ENCODE data around the gene CLEC18B. TPM values are rescaled to one million over a fixed set of nuclear protein-coding genes. Genes with fewer than 3 reads are reported as not detected.
"Not testable (repeated sequence)": the region's sequence is repeated elsewhere in the genome, so short reads cannot be mapped to it uniquely, and the experiment has no call there.

CLEC18B gene
- polyA plus RNA-seq, 1 donor (not counting 4 experiments of a cell fraction or from before 2014, with no cell fraction given): 0.46 TPM

- no peaks in the 10 kb centered on the region for H3K36me3 ChIP-seq (ENCODE audit: control insufficient read depth in 2 of 2, extremely low read depth in 1 of 2, insufficient read depth in 2 of 2, low read length in 2 of 2)
- no peak overlapping the region for H2AFZ ChIP-seq (ENCODE audit: control insufficient read depth, low read length)
- H3K4me1 ChIP-seq (ENCODE audit: control insufficient read depth, extremely low read depth, insufficient read depth, low read length): no peaks in the 10 kb centered on the region
- FAIRE-seq (no peak), DNase-seq (ENCODE audit: low read depth, low spot score) (no peak)
- dilution Hi-C loops (cut with MboI; ENCODE audit: extremely low pct_ligation_motif_present, low sequenced_read_pairs): no loop called here
- no peak overlapping the region for H3K4me2 ChIP-seq (ENCODE audit: control insufficient read depth, extremely low read depth, insufficient read depth, low read depth, low read length)
- no peak overlapping the region for H3K27ac ChIP-seq (ENCODE audit: control insufficient read depth, insufficient read depth, low read length)
- H3K9ac ChIP-seq (ENCODE audit: control insufficient read depth, extremely low read depth, insufficient read depth, low read length): no peak overlapping the region
- H3K27me3 ChIP-seq (ENCODE audit: control insufficient read depth, extremely low read depth, insufficient read depth, low read length): no peaks in the 10 kb centered on the region
- H3K79me2 ChIP-seq (ENCODE audit: control insufficient read depth, insufficient read depth, low read length): no peaks in the 10 kb centered on the region
- H3K9me3 ChIP-seq (ENCODE audit: control insufficient read depth, low read depth, low read length): no peaks in the 10 kb centered on the region
- H4K20me1 ChIP-seq (ENCODE audit: control insufficient read depth, extremely low read depth, insufficient read depth, low read length): no peaks in the 10 kb centered on the region
- no peak for TF ChIP-seq EZH2 (IDR thresholded peaks at IDR 0.05; ENCODE audit: low read length)
- TF ChIP-seq CTCF (optimal IDR thresholded peaks at IDR 0.05 in 1 of 3, IDR thresholded peaks at IDR 0.05 in 1 of 3, conservative IDR thresholded peaks at IDR 0.05 in 1 of 3; ENCODE audit: extremely low read depth in 1 of 3, insufficient read depth in 2 of 3, low read length in 3 of 3): no peak
- no peaks in the 10 kb centered on the region for H3K9me1 ChIP-seq (ENCODE audit: control insufficient read depth, extremely low read depth, insufficient read depth, low read length)
- no peak overlapping the region for H3K4me3 ChIP-seq (ENCODE audit: control insufficient read depth in 2 of 3, extremely low read depth in 1 of 3, insufficient read depth in 2 of 3, low read depth in 1 of 3, low read length in 3 of 3)
Observed at GRCh38 chr16:74372953-74373846, 48.1 kb downstream of the CLEC18B start.

- H3K4me1 ChIP-seq (ENCODE audit: control insufficient read depth, extremely low read depth, insufficient read depth, low read length): peaks cover under 1% of the 10 kb centered on the region
- no peaks in the 10 kb centered on the region for H3K27me3 ChIP-seq (ENCODE audit: control insufficient read depth, extremely low read depth, insufficient read depth, low read length)
- H3K9ac ChIP-seq (ENCODE audit: control insufficient read depth, extremely low read depth, insufficient read depth, low read length): no peak overlapping the region
- no peak overlapping the region for H3K27ac ChIP-seq (ENCODE audit: control insufficient read depth, insufficient read depth, low read length)
- H3K9me3 ChIP-seq (ENCODE audit: control insufficient read depth, low read depth, low read length): no peaks in the 10 kb centered on the region
- H3K79me2 ChIP-seq (ENCODE audit: control insufficient read depth, insufficient read depth, low read length): peaks cover 4% of the 10 kb centered on the region
- H2AFZ ChIP-seq (ENCODE audit: control insufficient read depth, low read length): no peak overlapping the region
- H3K4me3 ChIP-seq (ENCODE audit: control insufficient read depth in 2 of 3, extremely low read depth in 1 of 3, insufficient read depth in 2 of 3, low read depth in 1 of 3, low read length in 3 of 3): no peak overlapping the region
- no peaks in the 10 kb centered on the region for H3K36me3 ChIP-seq (ENCODE audit: control insufficient read depth in 2 of 2, extremely low read depth in 1 of 2, insufficient read depth in 2 of 2, low read length in 2 of 2)
- TF ChIP-seq EZH2 (IDR thresholded peaks at IDR 0.05; ENCODE audit: low read length): no peak
- no peak for TF ChIP-seq CTCF (optimal IDR thresholded peaks at IDR 0.05 in 1 of 3, IDR thresholded peaks at IDR 0.05 in 1 of 3, conservative IDR thresholded peaks at IDR 0.05 in 1 of 3; ENCODE audit: extremely low read depth in 1 of 3, insufficient read depth in 2 of 3, low read length in 3 of 3)
- DNase-seq (ENCODE audit: low read depth, low spot score) (no peak), FAIRE-seq (no peak)
- H3K9me1 ChIP-seq (ENCODE audit: control insufficient read depth, extremely low read depth, insufficient read depth, low read length): no peaks in the 10 kb centered on the region
- no peak overlapping the region for H3K4me2 ChIP-seq (ENCODE audit: control insufficient read depth, extremely low read depth, insufficient read depth, low read depth, low read length)
- dilution Hi-C loops (cut with MboI; ENCODE audit: extremely low pct_ligation_motif_present, low sequenced_read_pairs): no loop called here
- no peaks in the 10 kb centered on the region for H4K20me1 ChIP-seq (ENCODE audit: control insufficient read depth, extremely low read depth, insufficient read depth, low read length)
Observed at GRCh38 chr16:74372369-74372768, 48.9 kb downstream of the CLEC18B start.

GRCh38 chr16:74370338-74371135, 50.7 kb downstream of the CLEC18B start:
- FAIRE-seq; H3K4me3 ChIP-seq (ENCODE audit: control insufficient read depth in 2 of 3, extremely low read depth in 1 of 3, insufficient read depth in 2 of 3, low read depth in 1 of 3, low read length in 3 of 3); H3K36me3 ChIP-seq (ENCODE audit: control insufficient read depth in 2 of 2, extremely low read depth in 1 of 2, insufficient read depth in 2 of 2, low read length in 2 of 2); dilution Hi-C loops (cut with MboI; ENCODE audit: extremely low pct_ligation_motif_present, low sequenced_read_pairs); H2AFZ ChIP-seq (ENCODE audit: control insufficient read depth, low read length); H3K27ac ChIP-seq (ENCODE audit: control insufficient read depth, insufficient read depth, low read length); H3K9me1 ChIP-seq (ENCODE audit: control insufficient read depth, extremely low read depth, insufficient read depth, low read length); H3K27me3 ChIP-seq (ENCODE audit: control insufficient read depth, extremely low read depth, insufficient read depth, low read length); H4K20me1 ChIP-seq (ENCODE audit: control insufficient read depth, extremely low read depth, insufficient read depth, low read length); H3K4me2 ChIP-seq (ENCODE audit: control insufficient read depth, extremely low read depth, insufficient read depth, low read depth, low read length); H3K9ac ChIP-seq (ENCODE audit: control insufficient read depth, extremely low read depth, insufficient read depth, low read length); DNase-seq (ENCODE audit: low read depth, low spot score); H3K4me1 ChIP-seq (ENCODE audit: control insufficient read depth, extremely low read depth, insufficient read depth, low read length); H3K9me3 ChIP-seq (ENCODE audit: control insufficient read depth, low read depth, low read length): not testable (repeated sequence)
- H3K79me2 ChIP-seq (ENCODE audit: control insufficient read depth, insufficient read depth, low read length): peaks cover 16% of the 10 kb centered on the region

All from keratinocyte (primary cell).